Muscle of leg (tissue), 11 donors: ENCODE results near the gene ZFYVE27. TPM values are rescaled to one million over a fixed set of nuclear protein-coding genes. Genes with fewer than 3 reads are reported as not detected.

Experiments used
- DNase-seq: peaks from one replicate; pipeline ENCODE4 v3.0.0; 2013
- H3K27ac ChIP-seq: one replicate; pipeline ENCODE4 v1.5.1; 2013; ENCODE audit warnings: mild to moderate bottlenecking, low read length, control low read depth
- H3K27me3 ChIP-seq: one replicate; pipeline ENCODE4 v1.6.1; 2013; ENCODE audit warnings: low read length; ENCODE audit not compliant: control insufficient read depth, insufficient read depth
- H3K36me3 ChIP-seq: one replicate; pipeline ENCODE4 v1.6.1; 2013; ENCODE audit warnings: low read length; ENCODE audit not compliant: control insufficient read depth, insufficient read depth
- H3K4me1 ChIP-seq: one replicate; pipeline ENCODE4 v1.6.1; 2013; ENCODE audit warnings: low read length; ENCODE audit not compliant: control insufficient read depth, insufficient read depth
- H3K4me3 ChIP-seq: one replicate; pipeline ENCODE4 v1.5.1; 2013; ENCODE audit warnings: low read length, control low read depth
- H3K9me3 ChIP-seq: replicated peaks from 2 replicates; pipeline ENCODE4 v1.6.1; 2013; ENCODE audit warnings: low read depth, low read length; ENCODE audit not compliant: control insufficient read depth
- WGBS: methylation state at CpG from one replicate; pipeline ENCODE4 v1.1.5; 2013; ENCODE audit warnings: missing lambda C conversion rate; ENCODE audit not compliant: insufficient coverage; 5-methylcytosine and 5-hydroxymethylcytosine counted together
- polyA plus RNA-seq, 8 donors: library from polyadenylated mRNA; unstranded; fragments of 120-200 nt; gene quantifications; one replicate each; pipeline versions ENCODE4 v1.2.1 to v1.2.3, GENCODE V29; 2013; ENCODE audit warnings: inconsistent platforms in 1 of 8, low replicate concordance in 1 of 8; ENCODE audit not compliant: insufficient read length in 8 of 8, insufficient read depth in 1 of 8
- total RNA-seq: library from RNA; stranded (reverse); fragments of 120-200 nt; gene quantifications from one replicate; pipeline ENCODE4 v1.2.4, GENCODE V29; 2013

Gene ZFYVE27
- total and polyA plus RNA-seq, 9 donors, result 9.3 to 19.8 (median 12.4) TPM

GRCh38 chr10:97731346-97732051, 5.4 kb upstream of the ZFYVE27 start:
- DNase-seq, result peak; percentile 83
- no peaks in the 10 kb centered on the region for H3K36me3 ChIP-seq
- WGBS, result 46% methylated on average over 5 of the region's 9 CpGs

GRCh38 chr10:97732052-97732359, 4.9 kb upstream of the ZFYVE27 start:
- WGBS, result 38% methylated on average over 2 of the region's 4 CpGs
- H3K4me3 ChIP-seq, result no peak overlapping the region
- peaks cover 2% of the 10 kb centered on the region for H3K9me3 ChIP-seq
- H3K4me1 ChIP-seq, result peaks cover 4% of the 10 kb centered on the region
- H3K36me3 ChIP-seq, result no peaks in the 10 kb centered on the region
- DNase-seq, result no peak
- H3K27me3 ChIP-seq, result no peaks in the 10 kb centered on the region
- H3K27ac ChIP-seq, result no peak overlapping the region

More at GRCh38 chr10:97731346-97732051, 5.4 kb upstream of the ZFYVE27 start:
- H3K4me3 ChIP-seq, result no peak overlapping the region
- no peak overlapping the region for H3K27ac ChIP-seq
- peaks cover 1% of the 10 kb centered on the region for H3K27me3 ChIP-seq
- peaks cover 5% of the 10 kb centered on the region for H3K4me1 ChIP-seq
- peaks cover 2% of the 10 kb centered on the region for H3K9me3 ChIP-seq

- Histone ChIP-seq H3K27me3 (no peaks in the 10 kb centered on the region), H3K4me1 (peaks cover 10% of the 10 kb centered on the region), H3K9me3 (peaks cover 2% of the 10 kb centered on the region), H3K4me3 (no peak overlapping the region), H3K36me3 (no peaks in the 10 kb centered on the region), H3K27ac (no peak overlapping the region)
- 69% methylated on average over 3 of the region's 5 CpGs for WGBS
- DNase-seq, result no peak
These were observed 3.7 kb upstream of the ZFYVE27 start for GRCh38 chr10:97733256-97733655.

- no peak for DNase-seq
- 79% methylated on average over 5 of the region's 6 CpGs for WGBS
- peaks cover 14% of the 10 kb centered on the region for H3K4me1 ChIP-seq
- no peaks in the 10 kb centered on the region for H3K36me3 ChIP-seq
- no peaks in the 10 kb centered on the region for H3K27me3 ChIP-seq
- H3K27ac ChIP-seq, result no peak overlapping the region
- peaks cover 2% of the 10 kb centered on the region for H3K9me3 ChIP-seq
- no peak overlapping the region for H3K4me3 ChIP-seq
These were observed 2.9 kb upstream of the ZFYVE27 start for GRCh38 chr10:97734021-97734420.

GRCh38 chr10:97736403-97736901, 476 bp upstream of the ZFYVE27 start:
- peaks cover 14% of the 10 kb centered on the region for H3K4me1 ChIP-seq
- H3K4me3 ChIP-seq, result no peak overlapping the region
- H3K9me3 ChIP-seq, result peaks cover 2% of the 10 kb centered on the region
- DNase-seq, result no peak
- H3K27me3 ChIP-seq, result no peaks in the 10 kb centered on the region
- 72% methylated on average over 5 of the region's 13 CpGs for WGBS
- peak overlapping the region; percentile 53 for H3K27ac ChIP-seq
- H3K36me3 ChIP-seq, result peaks cover 16% of the 10 kb centered on the region

- no peak for DNase-seq
- Histone ChIP-seq H3K4me1 (peaks cover 14% of the 10 kb centered on the region), H3K27me3 (no peaks in the 10 kb centered on the region), H3K27ac (peak overlapping the region; percentile 92), H3K4me3 (peak overlapping the region; percentile 100), H3K9me3 (peaks cover 2% of the 10 kb centered on the region), H3K36me3 (peaks cover 17% of the 10 kb centered on the region)
- 57% methylated on average over 6 of the region's 14 CpGs for WGBS
These were observed 890 bp downstream of the ZFYVE27 start for GRCh38 chr10:97737770-97738265.

GRCh38 chr10:97738616-97739015, 1.7 kb downstream of the ZFYVE27 start:
- Histone ChIP-seq H3K4me3 (no peak overlapping the region), H3K9me3 (peaks cover 2% of the 10 kb centered on the region), H3K36me3 (peaks cover 23% of the 10 kb centered on the region), H3K27me3 (no peaks in the 10 kb centered on the region), H3K4me1 (peaks cover 14% of the 10 kb centered on the region), H3K27ac (no peak overlapping the region)
- 80% methylated on average over 1 of the region's 4 CpGs for WGBS
- no peak for DNase-seq

GRCh38 chr10:97740613-97741012, 3.7 kb downstream of the ZFYVE27 start:
- Histone ChIP-seq H3K27ac (no peak overlapping the region), H3K27me3 (no peaks in the 10 kb centered on the region), H3K36me3 (peaks cover 31% of the 10 kb centered on the region), H3K4me1 (peaks cover 14% of the 10 kb centered on the region), H3K9me3 (peaks cover 2% of the 10 kb centered on the region), H3K4me3 (no peak overlapping the region)
- no CpG with 5 or more reads among the region's 2 CpGs for WGBS
- DNase-seq, result no peak

- H3K9me3 ChIP-seq, result no peaks in the 10 kb centered on the region
- no peaks in the 10 kb centered on the region for H3K27me3 ChIP-seq
- no peak overlapping the region for H3K4me3 ChIP-seq
- peaks cover 3% of the 10 kb centered on the region for H3K4me1 ChIP-seq
- H3K36me3 ChIP-seq, result peaks cover 43% of the 10 kb centered on the region
- no peak overlapping the region for H3K27ac ChIP-seq
- 72% methylated on average over 5 of the region's 10 CpGs for WGBS
- DNase-seq, result no peak
These were observed 6.4 kb downstream of the ZFYVE27 start for GRCh38 chr10:97743169-97743943.

- 96% methylated on average over 11 of the region's 15 CpGs for WGBS
- no peak overlapping the region for H3K4me3 ChIP-seq
These were observed 7.6 kb downstream of the ZFYVE27 start for GRCh38 chr10:97744405-97745035.

More at GRCh38 chr10:97744405-97745035, 7.6 kb downstream of the ZFYVE27 start:
- Histone ChIP-seq H3K27me3 (no peaks in the 10 kb centered on the region), H3K9me3 (no peaks in the 10 kb centered on the region), H3K36me3 (peaks cover 52% of the 10 kb centered on the region), H3K4me1 (no peaks in the 10 kb centered on the region), H3K27ac (no peak overlapping the region)
- DNase-seq, result no peak
